ENCODE results near the gene SMPD3. TPM values are rescaled to one million over a fixed set of nuclear protein-coding genes. Genes with fewer than 3 reads are reported as not detected.

The SMPD3 gene
- total and polyA plus RNA-seq, 9 of the 15 experiments (the other 6 are each of a cell fraction or from before 2014, with no cell fraction given): 0.03 to 1.2 (median 0.18) TPM

- Histone ChIP-seq H3K36me3 (ENCODE audit: control insufficient read depth, insufficient read depth, low read length) (no peaks in the 10 kb centered on the region), H3K9me3 (replicated peaks; ENCODE audit: control insufficient read depth, insufficient read depth, low read depth, low read length) (no peaks in the 10 kb centered on the region), H3K4me1 (replicated peaks in 1 of 2; ENCODE audit: control insufficient read depth in 2 of 2, insufficient read depth in 2 of 2, low read length in 2 of 2) (peaks cover 18 to 32% of the 10 kb centered on the region in 2 experiments), H2AFZ (ENCODE audit: low read depth, low read length) (no peak overlapping the region), H3K27me3 (ENCODE audit: control insufficient read depth in 2 of 2, insufficient read depth in 2 of 2, low read length in 2 of 2) (peaks cover 37 to 49% of the 10 kb centered on the region in 2 experiments; a peak in 4 of 5 replicates), H3K4me2 (ENCODE audit: insufficient read depth, low read length) (no peak overlapping the region), H3K4me3 (no peak overlapping the region), H3K27ac (ENCODE audit: extremely low read depth, low read depth, low read length) (no peak overlapping the region), H4K20me1 (replicated peaks; ENCODE audit: control insufficient read depth, insufficient read depth, low read length) (peaks cover 8% of the 10 kb centered on the region; the same call in 1 of the 2 replicates), H3K9me1 (ENCODE audit: control insufficient read depth, insufficient read depth, low read length) (no peaks in the 10 kb centered on the region), H3K9ac (ENCODE audit: insufficient read depth in 1 of 2, low read depth in 2 of 2, low read length in 2 of 2) (no peak overlapping the region), H3K79me2 (ENCODE audit: control insufficient read depth, insufficient read depth, low read length) (no peaks in the 10 kb centered on the region)
- DNase-seq (ENCODE audit: extremely low read depth in 1 of 4, low spot score in 3 of 4) (no peak), FAIRE-seq (no peak), ATAC-seq (no peak)
- no TSS peak for BruUV-seq (replicated peaks)
- POLR2A ChIA-PET: interaction anchor here (0.6 to 2.0 kb wide), 2 partner anchors 11 to 912 kb away, joined by 3 to 5 read pairs; no protein-coding TSS in a partner anchor
- in situ Hi-C loops (cut with MboI): no loop called here
- intact Hi-C loops (cut with micrococcal nuclease): no loop called here
- 12% methylated on average over 11 of the region's 11 CpGs for WGBS (ENCODE audit: insufficient coverage, low coverage, missing lambda C conversion rate)
- CTCF ChIA-PET (ENCODE audit: low intra/inter-chr PET ratio): no interaction called here
- TF ChIP-seq GTF2B (IDR thresholded peaks at IDR 0.05; ENCODE audit: extremely low read depth, insufficient read length): no peak
- no peak for TF ChIP-seq SREBF1 (IDR thresholded peaks at IDR 0.05; ENCODE audit: borderline replicate concordance, low read depth, low read length)
- TF ChIP-seq CBFA2T2 (conservative IDR thresholded peaks at IDR 0.05): no peak
- no peak for TF ChIP-seq SP1 (CRISPR knock-in tag; IDR thresholded peaks at IDR 0.05)
- no peak for TF ChIP-seq GTF3C2 (IDR thresholded peaks at IDR 0.05; ENCODE audit: borderline replicate concordance, extremely low read depth, insufficient read length)
- TF ChIP-seq PBX2 (CRISPR knock-in tag; IDR thresholded peaks at IDR 0.05; ENCODE audit: low read depth): no peak
- no peak for TF ChIP-seq PBX2 (tag; conservative IDR thresholded peaks at IDR 0.05; ENCODE audit: low read depth)
- TF ChIP-seq POLR3G (IDR thresholded peaks at IDR 0.05; ENCODE audit: extremely low read depth, insufficient read length, insufficient replicate concordance): no peak
- TF ChIP-seq RNF2 (IDR thresholded peaks at IDR 0.05): no peak
- no peak for TF ChIP-seq L3MBTL2 (IDR thresholded peaks at IDR 0.05)
- no peak for TF ChIP-seq ZNF41 (CRISPR knock-in tag; conservative IDR thresholded peaks at IDR 0.05)
- TF ChIP-seq GTF2A2 (tag; IDR thresholded peaks at IDR 0.05): no peak
- TF ChIP-seq HMG20A (CRISPR knock-in tag; conservative IDR thresholded peaks at IDR 0.05): no peak
- TF ChIP-seq ZNF668 (CRISPR knock-in tag; IDR thresholded peaks at IDR 0.05): no peak
These were observed 72.3 kb downstream of the SMPD3 start for GRCh38 chr16:68375801-68376536.
